IPS-18c (cell line): ENCODE measurements around the gene KRT13.

Experiments used
- H3K4me3 ChIP-seq: 2 replicates; pipeline ENCODE4 v1.7.0; 2013; ENCODE audit warnings: low read depth, mild to moderate bottlenecking, low read length, moderate library complexity; ENCODE audit not compliant: insufficient read depth
- H3K9me3 ChIP-seq: one replicate; pipeline ENCODE4 v1.6.1; 2013; ENCODE audit warnings: mild to moderate bottlenecking, low read length, moderate library complexity; ENCODE audit not compliant: control insufficient read depth, insufficient read depth

KRT13 gene

DNA sequence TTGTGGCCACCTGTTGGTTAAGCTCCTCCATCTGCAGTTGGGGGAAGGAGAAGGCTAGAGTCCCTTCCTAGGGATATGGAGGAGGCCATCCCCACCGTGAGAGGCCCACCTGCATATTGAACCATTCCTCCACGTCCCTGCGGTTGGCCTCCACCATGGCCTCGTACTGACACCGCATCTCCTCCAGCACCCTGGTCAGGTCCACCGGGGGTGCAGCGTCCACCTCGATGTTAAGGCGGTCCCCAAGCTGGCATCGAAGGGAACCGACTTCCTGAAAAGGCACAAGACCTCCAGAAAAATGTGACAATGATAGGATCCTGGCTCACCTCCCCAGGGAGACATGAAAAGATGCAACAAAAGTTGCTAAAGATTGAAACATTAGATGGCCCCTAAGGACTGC is 41.2 kb downstream of the KRT13 start:
- Histone ChIP-seq H3K4me3 (no peak overlapping the region), H3K9me3 (peaks cover 2% of the 10 kb centered on the region)

DNA sequence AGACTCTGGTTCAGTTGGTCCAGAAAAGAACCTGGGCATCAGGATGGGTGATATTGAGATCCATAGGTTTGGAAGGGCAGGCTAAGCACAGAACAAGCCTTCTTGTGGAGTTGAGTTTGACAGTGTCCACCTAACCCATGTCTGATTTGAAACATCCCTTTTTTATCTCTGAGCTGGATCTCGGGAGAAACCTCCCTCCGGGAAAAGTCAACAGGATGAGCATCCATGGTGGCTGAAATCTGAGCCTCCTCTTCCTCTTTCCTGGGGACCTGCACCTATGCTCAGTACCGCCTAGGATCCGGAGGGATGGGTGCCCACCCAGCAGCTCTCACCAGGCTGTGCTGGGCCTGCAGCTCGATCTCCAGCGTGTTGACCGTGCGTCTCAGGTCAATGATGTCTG is 41.7 kb downstream of the KRT13 start:
- Histone ChIP-seq H3K9me3 (peaks cover 2% of the 10 kb centered on the region), H3K4me3 (no peak overlapping the region)

DNA sequence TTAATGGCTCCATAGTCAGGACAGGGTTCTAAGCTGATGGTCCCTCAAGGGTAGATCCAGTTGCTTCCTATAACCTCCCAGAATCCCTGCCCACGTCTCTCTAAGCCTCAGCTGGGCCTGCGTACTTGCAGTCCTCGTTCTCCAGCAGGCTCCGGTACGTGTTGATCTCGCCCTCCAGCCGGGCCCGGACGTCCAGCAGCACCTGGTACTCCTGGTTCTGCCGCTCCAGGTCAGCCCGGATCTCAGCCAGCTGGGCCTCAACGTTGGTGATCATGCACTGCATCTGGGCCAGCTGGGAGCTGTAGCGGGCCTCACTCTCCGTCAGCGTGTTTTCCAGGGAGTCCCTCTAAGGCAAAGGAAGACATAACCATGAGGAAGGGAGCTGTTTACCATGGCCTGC is 42.7 kb downstream of the KRT13 start:
- Histone ChIP-seq H3K9me3 (peaks cover 2% of the 10 kb centered on the region), H3K4me3 (no peak overlapping the region)

DNA sequence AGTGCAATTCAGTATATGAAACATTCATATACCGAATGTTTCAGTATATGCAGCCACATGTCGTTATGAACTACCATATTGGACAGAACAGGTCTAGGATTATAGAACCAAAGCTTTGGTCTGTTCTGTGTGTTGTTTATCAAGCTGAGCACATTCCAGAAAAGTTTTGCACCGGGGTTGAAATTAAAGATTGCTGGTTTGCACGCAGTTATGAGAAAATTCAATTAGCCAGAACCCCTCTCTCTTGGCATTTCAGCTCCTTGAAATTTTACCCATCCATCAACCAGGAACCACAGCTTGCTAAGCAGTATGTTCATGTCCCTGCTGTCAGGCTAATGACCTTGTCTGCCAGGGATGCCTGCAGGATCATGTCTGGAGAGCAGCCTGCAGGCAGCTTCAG is 47.7 kb downstream of the KRT13 start:
- Histone ChIP-seq H3K4me3 (no peak overlapping the region), H3K9me3 (peaks cover 3% of the 10 kb centered on the region)

DNA sequence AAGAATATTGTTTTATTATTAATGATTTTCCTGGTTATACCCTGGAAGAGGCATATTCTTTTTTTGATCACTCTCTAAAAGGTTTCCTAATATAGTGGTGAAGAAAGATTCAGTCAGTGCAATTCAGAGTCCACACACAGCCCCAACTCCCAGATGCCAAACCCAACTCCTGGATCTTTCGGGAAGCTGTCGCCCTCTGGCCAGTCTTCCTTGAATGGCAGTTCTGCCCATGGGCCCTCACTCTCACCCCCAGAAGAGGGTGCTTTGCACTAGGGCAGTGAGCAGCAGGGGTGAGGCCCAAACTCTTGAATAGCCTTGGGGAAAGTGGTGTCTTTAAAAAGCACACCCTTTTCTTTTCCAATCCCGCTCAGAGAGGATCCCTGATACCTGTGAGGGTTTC is 49.2 kb downstream of the KRT13 start:
- Histone ChIP-seq H3K4me3 (no peak overlapping the region), H3K9me3 (peaks cover 8% of the 10 kb centered on the region)

DNA sequence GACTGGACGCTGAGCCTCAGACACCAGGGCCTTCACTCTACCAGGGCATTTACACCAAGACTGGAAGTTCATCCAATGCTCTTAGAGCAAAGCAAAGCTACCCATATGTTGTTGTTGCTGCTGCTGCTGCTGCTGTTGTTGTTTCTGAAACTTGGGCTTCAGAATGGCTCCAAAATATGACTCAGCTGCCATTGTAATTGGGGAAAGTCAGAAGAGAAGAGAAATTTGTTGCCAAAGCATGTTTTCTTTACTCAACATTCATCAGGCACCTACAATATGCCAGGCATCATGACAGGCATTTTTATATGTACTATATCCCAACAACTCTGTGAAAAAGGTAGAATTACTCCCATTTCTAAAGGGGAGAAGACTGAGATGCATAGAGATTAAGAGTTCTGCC is 50.2 kb downstream of the KRT13 start:
- Histone ChIP-seq H3K9me3 (peaks cover 8% of the 10 kb centered on the region), H3K4me3 (no peak overlapping the region)

DNA sequence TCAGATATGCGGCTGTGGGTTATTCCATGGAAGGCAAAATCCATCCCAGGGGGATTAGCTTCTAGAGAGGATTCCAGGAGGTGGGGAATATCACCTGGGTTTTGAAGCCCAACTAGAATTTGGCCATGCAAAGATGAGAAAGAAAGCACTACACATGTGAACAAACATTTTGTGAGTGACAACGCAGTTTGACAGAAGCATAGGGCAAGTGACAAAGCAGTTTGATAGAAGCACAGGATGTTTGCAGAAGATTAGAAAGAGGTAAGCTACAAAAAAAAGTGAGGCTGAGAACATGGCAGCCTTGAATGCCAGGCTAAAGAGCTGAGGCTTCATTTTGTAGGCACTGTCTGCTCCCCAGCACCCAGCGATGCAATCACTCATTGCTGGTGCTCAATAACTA is 52.3 kb downstream of the KRT13 start:
- H3K4me3 ChIP-seq: no peak overlapping the region
- H3K9me3 ChIP-seq: peaks cover 8% of the 10 kb centered on the region

DNA sequence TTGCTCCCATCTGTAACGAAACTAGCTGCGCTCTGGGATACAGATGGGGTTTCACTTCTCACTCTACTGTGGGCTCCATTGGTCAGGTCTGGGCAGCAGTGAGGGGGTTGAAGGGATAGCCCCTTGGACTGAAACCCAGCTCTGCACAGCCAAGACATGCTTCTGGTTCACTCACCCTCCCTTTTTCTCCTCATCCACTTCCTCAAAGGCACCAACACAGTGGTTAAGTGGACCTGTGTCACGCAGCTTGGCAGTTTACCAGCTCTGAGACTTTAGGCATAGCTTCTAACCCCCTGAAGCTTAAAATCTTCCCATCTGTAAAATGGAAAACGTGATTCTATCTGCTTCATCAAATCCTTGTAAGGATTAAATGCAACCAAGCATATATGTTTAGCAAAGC is 53.1 kb downstream of the KRT13 start:
- peaks cover 7% of the 10 kb centered on the region for H3K9me3 ChIP-seq
- H3K4me3 ChIP-seq: no peak overlapping the region

DNA sequence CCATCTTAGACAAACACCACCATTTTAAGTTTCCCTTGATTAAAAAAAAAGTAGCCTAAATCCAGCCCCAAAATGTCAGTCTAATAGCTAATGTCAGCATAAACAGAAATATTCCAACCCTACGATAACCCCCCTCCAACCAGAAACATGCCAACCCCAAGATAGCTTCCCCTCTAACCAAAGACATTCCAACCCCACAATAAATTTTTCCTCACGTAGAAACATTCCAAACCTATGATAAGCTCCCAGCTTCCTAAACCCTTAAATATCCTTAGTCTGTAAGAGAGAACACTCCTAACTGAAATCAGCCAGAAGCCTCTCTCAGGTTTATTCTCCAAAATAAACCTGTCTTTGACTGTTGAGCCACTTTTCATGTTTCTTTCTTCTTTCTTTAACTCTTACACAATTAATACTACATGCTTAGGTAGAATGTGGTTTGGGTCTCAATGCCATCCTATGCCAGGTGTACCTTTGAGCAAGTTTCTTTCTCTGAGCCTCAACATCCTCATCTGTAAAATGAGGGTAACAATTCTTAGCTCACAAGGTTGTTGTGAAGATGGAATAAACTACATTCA is 54.2 kb downstream of the KRT13 start:
- Histone ChIP-seq H3K4me3 (no peak overlapping the region), H3K9me3 (peaks cover 7% of the 10 kb centered on the region)
